Astrocyte of the spinal cord (primary cell): ENCODE results near the gene SNAP47.

Source experiments
- DNase-seq: peaks from one replicate; pipeline ENCODE4 v3.0.0; 2011; ENCODE audit warnings: low read depth, low spot score
- H3K4me3 ChIP-seq: 2 replicates; pipeline ENCODE4 v1.5.1; 2011; ENCODE audit warnings: low read depth, mild to moderate bottlenecking, low read length, moderate library complexity
- in situ Hi-C: cut with HindIII; loops from 2 replicates; pipeline ENCODE4 v1.10.0; 2017; ENCODE audit warnings: low sequenced_read_pairs
- TF ChIP-seq, protein P1 (sequence below): IDR thresholded peaks from 2 replicates; pipeline ENCODE4 v1.5.1; 2012; ENCODE audit warnings: low read depth, mild to moderate bottlenecking, low read length, inconsistent platforms

Gene SNAP47

DNA sequence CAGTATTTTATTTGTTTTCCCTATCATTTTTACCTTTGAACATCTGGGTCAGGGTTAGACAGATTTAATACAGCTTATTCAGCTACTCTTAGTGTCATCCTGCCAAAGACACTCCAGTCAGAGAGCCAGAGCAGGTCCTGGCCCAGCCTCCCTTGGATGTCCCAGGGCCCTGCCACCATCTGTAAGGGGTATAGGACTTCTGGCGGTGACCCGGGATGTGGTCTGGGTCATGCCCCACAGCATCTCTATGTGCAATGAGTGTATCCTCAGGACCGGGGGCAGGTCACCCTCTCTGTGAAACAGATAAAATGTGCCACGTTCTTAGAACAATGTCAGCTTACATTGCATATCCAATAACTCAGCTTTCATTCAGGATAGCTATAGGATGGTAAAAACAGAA, 42.4 kb downstream of the SNAP47 start:
- in situ Hi-C loops: no loop called here
- TF ChIP-seq, protein P1, sequence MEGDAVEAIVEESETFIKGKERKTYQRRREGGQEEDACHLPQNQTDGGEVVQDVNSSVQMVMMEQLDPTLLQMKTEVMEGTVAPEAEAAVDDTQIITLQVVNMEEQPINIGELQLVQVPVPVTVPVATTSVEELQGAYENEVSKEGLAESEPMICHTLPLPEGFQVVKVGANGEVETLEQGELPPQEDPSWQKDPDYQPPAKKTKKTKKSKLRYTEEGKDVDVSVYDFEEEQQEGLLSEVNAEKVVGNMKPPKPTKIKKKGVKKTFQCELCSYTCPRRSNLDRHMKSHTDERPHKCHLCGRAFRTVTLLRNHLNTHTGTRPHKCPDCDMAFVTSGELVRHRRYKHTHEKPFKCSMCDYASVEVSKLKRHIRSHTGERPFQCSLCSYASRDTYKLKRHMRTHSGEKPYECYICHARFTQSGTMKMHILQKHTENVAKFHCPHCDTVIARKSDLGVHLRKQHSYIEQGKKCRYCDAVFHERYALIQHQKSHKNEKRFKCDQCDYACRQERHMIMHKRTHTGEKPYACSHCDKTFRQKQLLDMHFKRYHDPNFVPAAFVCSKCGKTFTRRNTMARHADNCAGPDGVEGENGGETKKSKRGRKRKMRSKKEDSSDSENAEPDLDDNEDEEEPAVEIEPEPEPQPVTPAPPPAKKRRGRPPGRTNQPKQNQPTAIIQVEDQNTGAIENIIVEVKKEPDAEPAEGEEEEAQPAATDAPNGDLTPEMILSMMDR: no peak
- no peak overlapping the region for H3K4me3 ChIP-seq
- no peak for DNase-seq

DNA sequence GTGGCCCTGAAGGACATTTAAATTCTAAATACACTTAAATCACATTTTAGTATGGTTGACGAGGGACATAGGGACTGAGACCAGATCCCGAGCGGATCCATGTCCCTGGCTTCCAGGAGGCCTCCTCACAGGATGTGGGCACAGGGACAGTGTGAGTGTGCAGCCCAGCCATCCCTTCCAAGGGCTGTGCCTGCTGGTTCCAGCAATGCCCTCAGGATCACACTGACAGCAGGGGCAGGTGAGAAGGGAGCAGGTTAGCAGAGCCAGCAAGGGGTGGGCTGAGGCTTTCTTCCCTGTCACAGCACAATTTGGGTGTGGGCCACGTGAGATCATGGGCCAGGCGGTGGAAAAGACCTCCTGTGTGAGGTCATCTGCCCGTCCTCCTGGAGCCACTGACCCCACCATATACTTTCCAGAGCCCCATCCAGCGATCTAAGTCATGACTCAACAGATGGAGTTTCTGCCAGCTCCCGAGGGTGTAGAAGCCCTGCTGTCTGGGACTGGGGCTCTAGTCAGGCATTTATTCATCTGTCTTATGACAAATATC, 43.2 kb downstream of the SNAP47 start:
- TF ChIP-seq, protein P1: no peak
- H3K4me3 ChIP-seq: no peak overlapping the region
- DNase-seq: peak; percentile 68
- in situ Hi-C loops: no loop called here

DNA sequence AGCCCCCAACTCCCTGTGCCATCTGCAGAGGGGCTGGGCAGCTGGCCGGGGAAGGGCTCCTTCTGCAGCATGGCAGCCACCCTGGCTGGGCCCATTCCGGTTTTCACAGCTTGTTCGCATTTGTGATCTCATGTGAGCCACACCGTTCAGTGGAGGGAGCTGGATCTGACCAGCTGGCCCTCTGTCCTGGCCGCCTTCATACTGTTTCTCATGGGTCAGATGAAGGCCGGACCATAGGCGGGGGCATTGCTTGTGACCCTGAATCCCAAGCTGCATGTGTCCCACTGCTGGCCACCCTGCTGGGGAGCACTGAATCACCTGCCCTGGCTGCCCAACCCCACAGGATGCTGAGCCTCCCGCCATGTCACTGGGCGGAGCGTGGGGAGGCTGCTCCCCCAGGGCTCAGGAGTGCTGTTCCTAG, 43.8 kb downstream of the SNAP47 start:
- H3K4me3 ChIP-seq: no peak overlapping the region
- in situ Hi-C loops: no loop called here
- TF ChIP-seq, protein P1: no peak
- no peak for DNase-seq

DNA sequence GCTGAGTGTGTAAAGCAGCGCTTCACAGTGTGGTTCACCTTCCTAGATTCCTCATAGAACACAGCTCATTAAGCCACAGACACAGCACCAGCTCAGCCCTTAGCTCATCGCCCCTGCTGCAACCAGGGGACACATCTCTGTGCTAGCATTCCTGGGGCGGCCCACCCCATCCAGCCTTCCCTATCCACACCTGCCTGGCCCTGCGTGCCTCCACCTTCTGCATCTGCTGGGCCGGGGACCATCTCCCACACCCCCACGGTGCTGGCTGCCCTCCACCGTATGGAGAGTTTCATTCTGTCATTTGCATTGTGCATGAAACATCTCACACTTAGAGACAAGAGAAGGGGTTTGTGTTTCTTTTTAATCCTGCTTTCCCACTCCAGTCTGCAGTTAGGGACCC, 44.5 kb downstream of the SNAP47 start:
- TF ChIP-seq, protein P1: no peak
- DNase-seq: no peak
- H3K4me3 ChIP-seq: no peak overlapping the region
- in situ Hi-C loops: no loop called here

DNA sequence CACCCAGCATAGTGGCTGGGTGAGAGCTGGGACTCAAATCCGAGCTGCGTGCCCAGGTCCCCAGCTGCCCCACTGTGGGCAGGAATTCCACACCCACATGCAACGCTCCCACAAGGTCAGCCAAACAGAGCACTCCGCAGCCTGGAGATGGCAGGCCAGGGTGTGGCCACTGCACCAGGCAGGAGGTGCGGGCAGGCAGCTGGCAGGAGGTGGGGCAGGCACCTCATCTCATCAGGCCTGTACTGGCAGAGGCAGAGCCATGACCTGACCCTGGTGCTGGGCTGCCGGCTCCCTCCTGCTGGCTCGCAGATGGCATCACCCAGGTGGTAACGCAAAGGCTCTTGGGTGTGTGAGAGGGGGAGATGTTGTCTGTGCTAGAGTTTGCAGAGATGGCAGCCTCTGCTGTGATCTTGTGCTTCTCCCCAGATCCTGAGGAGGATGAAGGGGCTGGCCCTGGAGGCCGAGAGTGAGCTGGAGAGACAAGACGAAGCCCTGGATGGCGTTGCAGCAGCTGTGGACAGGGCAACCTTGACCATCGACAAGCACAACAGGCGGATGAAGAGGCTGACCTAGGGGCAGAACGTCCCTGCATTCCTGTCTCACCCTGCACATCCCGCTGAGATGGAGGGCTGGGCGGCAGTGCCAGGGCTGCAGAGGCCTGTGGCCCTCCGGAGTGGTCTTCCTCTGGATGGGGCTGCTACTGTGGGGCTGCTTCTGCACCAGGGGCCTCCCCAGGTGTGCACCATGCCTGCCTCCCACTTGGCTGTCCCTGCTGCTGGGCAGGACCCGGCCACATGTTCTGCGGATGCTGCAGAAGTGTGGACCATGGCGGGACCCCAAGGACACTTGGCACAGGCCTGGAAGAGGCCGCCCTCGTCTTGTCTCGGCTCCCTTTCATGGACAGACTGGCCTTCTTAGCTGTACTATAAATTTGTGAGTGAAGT, 45.1 kb downstream of the SNAP47 start:
- DNase-seq: no peak
- in situ Hi-C loops: no loop called here
- TF ChIP-seq, protein P1: no peak
- H3K4me3 ChIP-seq: no peak overlapping the region

DNA sequence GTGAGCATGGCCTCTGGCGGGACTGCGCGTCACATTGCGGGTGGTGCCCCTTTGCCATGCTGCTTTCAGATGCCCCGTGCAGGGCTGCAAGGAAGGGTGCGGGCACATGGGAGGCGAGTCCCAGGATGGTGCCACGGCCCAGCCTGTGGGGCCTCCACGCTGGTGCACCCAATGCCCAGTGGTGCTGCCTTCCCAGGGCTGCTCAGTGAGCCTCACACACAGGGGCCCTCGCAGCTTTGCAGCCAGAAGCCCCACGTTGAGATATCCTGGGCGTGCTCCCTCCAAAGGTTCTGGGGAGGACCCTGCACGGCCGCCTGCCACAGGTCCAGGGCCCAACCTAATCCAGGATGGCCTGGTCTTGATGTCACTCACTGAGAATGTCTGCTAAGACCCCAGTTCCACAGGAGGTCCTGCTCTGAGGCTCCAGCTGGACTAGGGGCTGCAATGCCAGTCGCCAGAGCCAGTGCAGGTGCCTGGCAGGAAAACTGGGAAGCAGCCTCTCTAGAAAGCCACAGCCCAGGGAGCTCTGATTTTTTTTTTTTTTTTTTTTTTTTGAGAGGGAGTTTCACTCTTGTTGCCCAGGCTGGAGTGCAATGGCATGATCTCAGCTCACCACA, 46.2 kb downstream of the SNAP47 start:
- DNase-seq: no peak
- H3K4me3 ChIP-seq: no peak overlapping the region
- TF ChIP-seq, protein P1: no peak
- in situ Hi-C loops: no loop called here
